GM19463 (cell line): ENCODE measurements around the gene FAM222A.

ENCODE experiments used
- ATAC-seq: cut with Tn5 transposase; IDR thresholded peaks from one replicate; pipeline ENCODE4 v1.9.1; 2021; ENCODE audit warnings: mild to moderate bottlenecking, moderate library complexity; ENCODE audit not compliant: unreplicated experiment

Gene FAM222A

DNA sequence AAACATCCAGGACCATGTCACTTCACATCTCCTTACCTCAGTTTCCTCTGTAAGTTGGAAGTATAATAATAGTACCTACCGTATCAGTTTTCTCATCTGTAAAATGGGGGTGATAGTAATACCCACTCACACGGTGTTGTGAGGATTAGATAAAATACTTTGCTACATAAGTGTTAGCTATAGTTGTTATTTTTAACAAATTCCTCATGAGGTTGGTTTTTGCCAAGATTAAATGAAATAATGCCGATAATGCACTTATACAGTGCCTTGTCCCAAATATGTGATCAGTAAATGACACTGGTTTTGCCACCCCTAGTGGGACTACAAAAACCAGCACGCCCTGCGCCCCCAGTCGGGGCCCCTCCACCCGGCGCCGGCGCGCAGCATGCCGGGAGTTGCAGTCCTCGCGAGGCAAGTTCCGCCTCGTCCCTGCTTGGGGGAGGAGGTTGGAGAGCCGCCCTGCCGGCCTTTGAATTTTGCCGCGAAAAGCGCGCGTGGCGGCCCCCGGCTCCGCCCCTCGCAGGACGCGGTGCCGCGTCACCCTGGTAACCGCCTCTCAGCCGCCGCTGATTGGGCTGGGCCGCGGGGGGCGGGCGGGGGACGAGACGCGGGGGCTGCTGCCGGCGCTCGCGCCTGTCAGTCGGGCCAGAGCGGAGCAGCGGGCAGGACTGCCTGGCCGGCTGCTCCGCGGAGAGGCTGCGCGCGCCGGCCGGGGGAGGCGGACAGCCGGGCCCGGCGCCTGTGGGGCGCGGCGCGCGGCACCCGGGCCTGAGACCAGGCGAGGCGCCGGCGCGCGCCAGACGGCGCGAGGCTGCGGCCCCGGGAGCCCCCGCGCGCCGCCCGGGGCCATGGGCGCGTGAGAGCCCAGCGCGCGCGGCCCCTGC is at the start of gene FAM222A:
TSS of gene FAM222A (plus strand) at position 639 of the 884 bp plus-strand sequence. CDS start 30,322 bp downstream, outside the sequence.
- ATAC-seq = peak; percentile 86

DNA sequence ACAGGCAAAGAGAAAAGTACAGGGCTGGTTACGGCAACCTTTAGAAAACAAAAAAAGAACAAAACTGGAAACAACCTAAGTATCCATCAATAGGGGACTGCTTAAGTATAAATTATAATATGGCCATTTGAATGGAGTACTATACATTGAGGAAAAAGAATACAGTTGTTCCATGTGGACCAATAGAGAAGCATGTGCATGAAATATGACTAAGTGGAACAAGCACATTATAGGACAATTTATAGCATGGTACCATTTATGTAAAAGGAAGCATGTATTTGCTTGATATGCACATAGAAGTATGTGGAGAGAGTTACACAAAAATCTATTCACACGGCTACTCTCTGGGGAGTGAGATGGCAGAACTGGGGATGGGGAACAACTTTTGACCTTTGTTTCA is 49.2 kb upstream of the FAM222A start:
- no peak for ATAC-seq

DNA sequence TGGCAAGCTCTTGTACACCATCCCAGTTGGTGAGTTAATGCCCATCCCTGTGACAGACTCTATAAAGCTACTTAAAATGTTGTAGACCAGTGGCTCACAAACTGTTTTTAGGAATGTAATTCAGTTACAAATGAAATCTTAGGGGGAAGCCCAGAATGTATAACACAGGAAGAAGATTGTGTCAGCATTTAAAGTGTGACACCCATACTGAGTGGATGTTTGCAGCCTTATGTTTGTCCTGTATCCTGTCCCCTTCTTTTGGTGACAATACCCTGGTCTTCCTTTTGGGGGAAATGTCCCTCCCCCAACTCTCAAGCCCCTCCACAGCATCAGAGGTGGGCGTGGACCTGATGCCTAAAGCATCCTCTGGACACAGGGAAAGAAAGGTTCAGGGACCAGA is 47.6 kb upstream of the FAM222A start:
- no peak for ATAC-seq

DNA sequence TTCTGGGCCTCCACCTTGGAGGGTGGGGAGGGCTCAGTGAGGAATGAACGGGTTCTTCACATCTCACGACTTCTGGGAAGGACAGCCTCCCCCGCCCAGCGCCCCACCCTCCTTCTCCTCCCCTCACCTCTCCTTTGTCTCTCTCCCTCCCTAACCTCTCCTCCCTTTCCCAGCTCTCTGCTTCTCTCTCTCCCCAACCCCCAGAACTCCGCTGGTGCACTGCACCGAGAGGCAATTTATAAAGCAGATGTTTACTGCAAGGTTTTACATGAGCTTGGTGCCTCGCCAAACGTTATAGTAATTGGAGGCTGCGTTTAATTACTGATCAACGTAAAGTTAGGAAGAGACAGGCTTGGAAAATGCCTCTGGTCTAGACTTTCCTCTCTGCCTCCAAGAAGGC is 42.9 kb upstream of the FAM222A start:
- no peak for ATAC-seq

DNA sequence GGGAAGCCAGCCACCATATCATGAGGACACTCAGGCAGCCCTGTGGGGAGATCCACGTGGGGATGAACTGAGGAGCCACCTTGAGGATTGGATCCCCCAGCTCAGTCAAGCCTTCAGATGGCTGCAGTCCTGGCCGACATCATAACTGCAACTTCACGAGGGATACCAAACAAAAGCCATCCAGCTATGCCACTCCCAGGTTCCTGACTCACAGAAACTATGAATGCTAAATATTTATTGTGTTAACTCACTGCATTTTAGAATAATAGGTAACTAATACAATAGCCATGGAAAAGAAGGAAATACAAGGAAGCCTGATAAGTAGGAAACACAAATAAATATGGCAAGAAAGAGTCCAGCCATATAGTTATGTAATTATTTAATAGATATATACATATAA is 42.1 kb upstream of the FAM222A start:
- ATAC-seq = no peak

DNA sequence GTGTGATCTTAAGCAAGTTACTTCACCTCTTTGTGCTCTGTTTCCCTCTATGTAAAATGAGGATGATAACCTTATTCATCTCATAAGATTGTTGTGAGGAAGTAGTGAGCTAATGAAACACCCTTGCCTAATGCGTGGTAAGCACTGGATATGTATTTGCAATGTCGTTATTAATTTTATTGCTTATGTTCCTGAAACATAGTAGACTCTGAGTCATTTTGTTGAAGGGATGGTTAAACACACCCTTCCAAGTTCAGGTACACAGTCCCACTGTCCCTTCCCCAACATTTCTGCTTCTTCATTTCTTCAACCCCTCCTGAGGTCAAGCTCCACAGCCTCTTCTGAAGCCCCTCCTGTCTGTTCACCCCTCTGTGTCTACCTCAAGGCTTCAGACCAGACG is 40.2 kb upstream of the FAM222A start:
- ATAC-seq = no peak

DNA sequence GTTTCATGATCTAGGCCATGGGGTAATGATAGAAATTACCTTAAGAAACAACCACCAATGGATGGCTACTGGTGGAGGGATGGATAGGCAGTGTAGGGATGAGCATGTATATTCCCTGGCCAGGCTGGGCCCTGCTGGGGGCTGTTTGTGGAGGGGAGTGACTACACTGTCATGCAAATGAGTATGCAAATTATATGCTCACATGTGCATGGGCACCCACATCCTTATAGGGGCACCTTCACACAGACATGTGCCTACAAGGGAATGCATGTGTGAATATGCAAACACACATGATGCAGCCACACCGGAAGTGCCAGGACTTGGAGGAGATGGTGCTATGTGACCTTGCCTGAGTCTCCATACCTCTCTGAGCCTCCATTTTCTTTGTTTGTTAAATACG is 39.7 kb upstream of the FAM222A start:
- ATAC-seq = no peak

DNA sequence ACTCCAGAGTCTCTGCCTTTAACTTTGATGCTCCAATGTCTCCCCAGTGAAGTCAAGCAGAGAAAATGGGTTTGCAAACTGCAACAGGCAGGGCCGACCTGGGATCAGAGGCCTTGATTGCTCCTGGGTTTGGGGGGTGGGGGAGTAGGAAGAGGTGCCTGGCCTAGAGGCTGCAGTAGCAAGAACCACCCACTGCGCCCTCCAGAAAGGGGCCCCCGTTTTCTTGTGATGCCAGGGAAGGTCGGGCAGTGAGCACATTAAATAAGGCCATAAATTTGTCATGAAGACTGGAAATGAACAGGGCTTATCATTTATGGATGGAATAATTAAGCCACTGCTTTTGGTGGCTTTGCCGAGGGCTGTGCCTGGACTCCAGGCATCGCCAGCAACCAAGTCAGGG is 38.2 kb upstream of the FAM222A start:
- ATAC-seq = no peak

DNA sequence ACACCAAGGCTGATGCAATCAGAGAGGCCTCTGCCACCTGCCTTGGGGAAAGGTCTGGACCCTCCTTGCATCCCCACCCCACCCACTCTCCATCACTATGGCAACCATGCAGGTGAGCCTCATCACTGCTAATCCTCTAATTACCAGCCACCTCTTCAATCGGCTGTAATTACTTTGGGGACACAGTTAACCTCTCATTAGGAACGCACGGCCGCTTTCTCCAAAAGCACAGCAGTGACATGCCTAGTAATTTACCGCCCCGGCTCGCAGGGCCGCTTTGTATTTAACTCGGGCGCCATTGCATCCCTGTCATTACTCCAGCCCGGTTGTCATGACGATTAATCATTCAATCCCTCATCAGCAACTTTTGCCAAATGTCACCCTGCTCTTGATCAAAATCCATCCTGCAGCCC is 36.3 kb upstream of the FAM222A start:
- ATAC-seq = no peak

DNA sequence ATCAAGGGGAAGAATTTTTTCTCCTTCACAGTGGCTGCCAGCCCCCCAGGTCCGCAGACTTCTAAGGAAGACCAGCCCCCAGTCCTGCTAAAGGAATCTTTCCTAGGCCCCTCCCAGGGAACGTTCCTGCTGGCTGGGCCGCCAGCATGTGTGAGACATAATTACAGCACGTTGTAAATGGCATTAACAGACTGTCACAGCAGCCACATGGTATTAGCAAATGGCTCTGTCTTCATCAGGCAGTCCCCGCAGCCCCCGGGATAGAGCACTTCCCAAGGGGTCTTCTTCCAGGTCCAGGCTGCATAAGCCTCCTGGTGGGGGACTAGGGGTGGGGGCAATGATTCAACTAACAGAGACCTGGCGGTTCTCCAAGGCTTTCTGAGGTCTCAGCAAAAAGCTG is 34.9 kb upstream of the FAM222A start:
- no peak for ATAC-seq

DNA sequence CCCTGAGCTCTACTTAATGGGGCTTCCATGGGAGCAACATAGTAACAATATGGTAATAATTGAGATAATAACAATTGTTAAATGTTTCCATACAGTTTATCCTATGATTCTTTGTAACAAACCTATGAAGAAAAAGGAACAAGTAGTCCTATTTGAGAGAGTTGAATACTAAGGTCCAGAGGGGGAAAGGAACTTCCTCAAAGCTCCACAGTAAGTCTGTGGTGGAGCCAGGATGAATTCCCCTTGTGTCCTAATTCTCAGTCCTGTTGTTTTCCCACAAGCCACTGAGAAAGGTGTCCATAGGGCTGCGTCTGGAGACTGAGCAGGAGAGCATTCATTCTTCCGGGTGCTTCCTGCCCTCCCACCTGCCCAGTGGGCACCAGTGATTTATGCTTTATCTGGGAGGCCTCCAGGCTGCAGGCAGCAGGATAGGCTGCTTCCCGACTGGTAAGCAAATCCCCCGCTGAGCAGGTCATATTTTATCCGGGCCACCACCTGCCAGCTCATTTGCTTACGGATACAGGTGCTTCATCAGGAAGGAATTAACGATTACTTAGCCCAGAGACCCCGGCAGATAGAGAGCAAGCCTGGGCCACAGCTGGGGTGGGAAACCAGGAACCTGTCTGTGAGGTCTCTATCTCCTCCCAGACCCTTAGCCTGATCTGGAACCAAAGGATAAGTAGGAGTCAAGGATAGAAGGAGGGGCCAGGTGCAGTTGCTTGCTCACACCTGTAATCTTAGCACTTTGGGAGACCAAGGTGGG is 33.9 kb upstream of the FAM222A start:
- no peak for ATAC-seq

DNA sequence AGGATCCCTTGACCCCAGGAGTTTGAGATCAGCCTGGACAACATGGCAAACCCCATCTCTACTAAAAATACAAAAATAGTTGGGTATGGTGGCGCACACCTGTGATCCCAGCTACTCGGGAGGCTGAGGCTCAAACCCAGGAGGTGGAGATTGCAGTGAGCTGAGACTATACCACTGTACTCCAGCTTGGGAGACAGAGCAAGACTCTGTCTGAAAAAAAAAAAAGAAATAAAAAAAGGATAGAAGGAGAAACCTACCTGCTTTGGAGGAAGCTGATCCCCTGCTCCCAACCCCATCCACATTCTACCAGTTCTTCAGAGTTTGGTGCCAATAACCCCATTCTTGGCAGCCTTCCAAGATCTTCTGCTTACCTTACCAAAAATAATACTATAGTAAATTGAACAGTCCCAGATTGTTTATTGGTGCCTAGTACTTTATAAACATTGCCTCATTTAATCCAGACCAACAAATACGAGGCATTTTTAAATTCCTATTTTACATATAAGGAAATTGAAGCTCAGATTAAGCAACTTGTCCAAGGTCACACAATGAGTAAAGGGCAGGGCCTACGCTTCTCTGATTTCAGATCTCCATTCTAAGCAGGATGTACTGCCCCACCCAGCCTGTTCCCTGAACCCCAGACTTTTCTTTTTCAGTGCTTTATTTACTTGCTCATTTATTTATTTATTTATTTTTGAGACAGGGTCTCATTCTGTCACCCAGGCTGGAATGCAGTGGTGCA is 33.2 kb upstream of the FAM222A start:
- no peak for ATAC-seq

DNA sequence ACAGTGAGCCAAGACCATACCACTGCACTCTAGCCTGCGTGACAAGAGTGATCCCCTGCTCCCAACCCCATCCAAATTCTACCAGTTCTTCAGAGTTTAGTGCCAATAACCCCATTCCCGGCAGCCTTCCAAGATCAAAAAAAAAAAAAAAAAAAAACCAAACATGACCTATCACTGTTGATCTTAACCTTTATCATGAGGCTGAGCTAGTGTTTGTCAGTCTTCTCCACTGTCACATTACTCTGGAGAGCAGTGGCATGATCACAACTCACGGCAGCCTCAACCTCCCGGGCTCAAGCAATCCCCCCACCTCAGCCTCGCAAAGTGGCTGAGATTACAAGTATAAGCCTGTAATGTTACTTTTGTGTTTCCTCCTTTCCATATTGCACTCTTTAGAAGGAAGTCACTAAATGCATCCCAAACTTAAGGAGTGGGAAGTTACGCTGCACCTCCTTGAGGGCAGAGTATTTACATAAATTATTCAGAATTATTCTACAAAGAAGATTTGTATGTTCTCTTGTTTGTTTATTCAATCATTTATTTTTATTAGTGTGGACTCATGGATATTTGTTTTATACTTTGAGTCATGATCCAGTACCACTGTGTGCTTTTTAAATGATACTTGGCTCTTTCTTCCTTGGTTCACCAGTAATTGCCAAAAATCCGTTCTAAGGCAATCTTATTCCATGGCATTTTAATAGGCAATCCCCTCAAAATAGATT is 31.5 kb upstream of the FAM222A start:
- ATAC-seq = no peak

DNA sequence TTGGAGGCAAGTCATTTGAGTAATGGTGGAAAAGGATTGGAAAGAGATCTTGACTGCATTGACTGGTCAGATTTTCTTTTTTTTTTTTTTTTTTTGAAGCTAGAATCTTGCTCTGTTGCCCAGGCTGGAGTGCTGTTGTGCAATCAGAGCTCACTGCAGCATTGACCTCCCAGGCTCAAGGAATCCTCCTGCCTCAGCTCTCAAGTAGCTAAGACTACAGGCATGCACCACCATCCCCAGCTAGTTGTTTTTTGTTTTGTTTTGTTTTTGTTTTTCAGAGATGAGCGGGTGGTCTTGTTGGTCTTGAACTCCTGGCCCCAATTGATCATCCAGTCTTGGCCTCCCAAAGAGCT is 30.9 kb upstream of the FAM222A start:
- no peak for ATAC-seq

DNA sequence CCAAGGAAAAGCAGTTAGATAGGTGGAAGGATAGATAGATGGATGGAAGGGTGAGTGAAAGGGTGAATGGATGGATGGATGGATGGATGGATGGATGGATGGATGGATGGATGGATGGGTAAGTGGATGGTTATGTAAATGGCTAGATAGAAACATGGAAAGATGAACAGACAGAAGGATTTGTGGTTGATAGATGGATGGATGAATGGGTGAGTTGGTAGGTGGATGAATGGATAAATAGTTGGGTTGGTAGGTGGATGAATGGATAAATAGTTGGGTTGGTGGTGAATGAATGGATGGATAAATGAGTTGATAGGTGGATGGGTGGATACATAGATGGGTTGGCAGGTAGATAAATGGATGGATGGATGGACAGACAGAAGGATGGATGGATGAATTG is 30.3 kb upstream of the FAM222A start:
- ATAC-seq = no peak

DNA sequence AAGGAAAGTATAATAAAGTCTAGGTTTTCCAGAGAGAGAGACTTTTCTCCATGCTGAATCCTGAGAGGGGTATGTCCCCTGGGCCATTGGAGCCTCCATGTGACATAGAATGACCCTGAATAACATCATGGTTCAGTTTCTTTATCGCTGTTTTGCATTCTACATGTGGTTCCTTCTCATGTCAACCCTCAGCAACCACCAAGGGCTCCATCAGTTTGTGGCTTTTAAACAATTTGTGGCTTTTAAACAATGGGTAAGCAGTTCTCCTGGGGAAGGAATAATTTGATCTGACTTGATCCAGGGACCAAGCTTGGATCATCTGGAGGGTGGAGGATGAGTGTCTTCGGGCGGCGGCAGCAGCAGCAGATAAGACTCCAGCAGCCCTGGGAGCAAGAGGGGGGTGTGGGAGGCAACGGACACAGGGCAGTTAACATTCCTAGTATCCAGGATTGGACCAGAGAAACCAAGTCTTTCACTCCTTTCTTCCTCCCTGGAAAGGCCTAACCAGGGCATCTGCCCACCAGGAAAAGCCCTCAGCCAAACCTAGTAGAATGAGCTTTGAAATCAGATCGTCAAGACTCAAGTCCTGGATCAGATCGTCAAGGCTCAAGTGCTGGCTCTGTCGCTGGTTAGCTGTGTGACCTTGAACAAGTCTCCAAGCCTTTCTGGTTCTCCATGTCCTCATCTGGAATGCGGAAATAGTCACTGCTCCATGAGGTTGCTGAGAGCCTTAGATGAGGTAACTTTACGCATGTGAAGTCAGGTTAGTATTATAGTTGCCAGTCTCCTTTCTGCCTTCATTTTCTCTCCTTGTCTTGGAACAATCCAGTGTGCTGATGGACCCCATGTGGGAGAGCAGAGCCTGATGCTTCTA is 27.8 kb upstream of the FAM222A start:
- ATAC-seq = no peak

DNA sequence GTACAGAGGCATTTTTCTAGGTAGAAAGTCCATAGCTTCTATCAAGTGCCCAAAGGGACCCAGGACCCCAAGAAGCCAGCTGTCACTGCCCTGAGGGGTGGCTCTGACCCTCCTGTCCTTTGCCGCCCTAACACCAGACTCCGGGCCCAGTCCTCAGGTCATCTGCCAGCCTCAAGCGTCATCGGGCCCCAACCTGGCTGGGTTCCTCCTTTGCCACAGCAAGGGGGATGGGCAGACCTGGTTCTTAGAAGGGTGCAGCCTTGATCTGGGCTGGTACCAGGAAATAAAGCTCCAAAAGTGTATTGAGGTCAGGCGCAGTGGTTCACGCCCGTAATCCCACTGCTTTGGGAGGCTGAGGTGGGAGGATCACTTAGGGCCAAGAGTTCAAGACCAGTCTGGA is 27.1 kb upstream of the FAM222A start:
- ATAC-seq = no peak

DNA sequence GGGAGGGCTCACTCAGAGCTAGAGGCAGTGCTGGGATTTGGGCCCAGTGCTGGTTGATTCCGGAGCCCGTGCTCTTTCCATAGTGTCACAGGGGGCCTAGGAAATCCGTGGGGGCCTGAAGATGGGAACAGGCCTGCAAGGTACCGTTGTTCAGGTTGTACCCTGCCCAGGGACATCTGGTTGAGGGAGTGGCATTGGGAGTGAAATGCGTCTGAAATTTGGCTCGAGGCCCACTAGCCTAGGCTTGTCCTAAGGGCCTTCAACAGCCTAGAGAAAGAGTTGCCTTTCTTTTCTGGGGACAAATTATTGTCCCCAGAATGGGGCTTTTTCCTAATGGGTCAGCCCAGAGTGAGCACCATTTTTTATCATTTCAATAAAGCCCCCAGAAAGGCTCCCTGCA is 26.4 kb upstream of the FAM222A start:
- no peak for ATAC-seq

DNA sequence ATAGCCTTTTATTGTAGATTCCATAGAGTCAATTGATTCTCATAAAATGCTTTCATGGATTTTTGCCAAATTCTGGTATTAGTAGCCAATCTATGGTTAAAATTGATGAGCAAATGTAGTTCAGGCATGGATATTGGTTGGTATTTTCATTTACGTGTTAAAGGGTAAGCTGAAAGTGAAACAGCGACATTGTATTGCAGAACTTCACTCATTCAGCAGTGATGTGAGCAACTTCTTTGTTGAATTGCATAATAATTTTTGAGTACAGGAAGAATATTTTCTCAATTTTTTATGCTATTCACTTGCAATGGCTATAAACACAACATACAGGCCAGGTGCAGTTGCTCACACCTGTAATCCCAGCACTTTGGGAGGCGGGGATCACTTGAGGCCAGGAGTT is 24.2 kb upstream of the FAM222A start:
- no peak for ATAC-seq

DNA sequence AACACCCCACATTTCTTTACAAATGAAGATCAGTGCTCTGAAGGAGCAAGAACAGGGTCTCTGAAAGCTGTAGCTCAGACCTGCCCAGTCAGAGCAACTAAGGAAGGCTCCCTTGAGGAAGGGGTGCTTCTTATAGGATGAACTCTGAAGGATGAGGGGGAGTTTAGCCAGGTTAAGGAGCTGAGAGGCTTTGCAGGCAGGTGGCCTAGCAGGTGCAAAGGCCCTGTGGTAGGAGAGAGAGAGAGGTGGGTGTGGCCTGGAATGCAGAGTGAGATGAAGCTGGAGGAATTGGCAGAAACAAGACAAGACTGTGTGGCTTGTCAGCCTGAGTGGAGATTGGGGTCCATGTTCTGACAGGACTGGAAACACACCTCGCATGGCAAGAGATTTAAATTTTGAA is 20.5 kb upstream of the FAM222A start:
- ATAC-seq = no peak
